ENCODE measurements around the gene OR12D2. TPM values are rescaled to one million over a fixed set of nuclear protein-coding genes. Genes with fewer than 3 reads are reported as not detected.
"Not testable (repeated sequence)": the region's sequence is repeated elsewhere in the genome, so short reads cannot be mapped to it uniquely, and the experiment has no call there.

The OR12D2 gene, protein sequence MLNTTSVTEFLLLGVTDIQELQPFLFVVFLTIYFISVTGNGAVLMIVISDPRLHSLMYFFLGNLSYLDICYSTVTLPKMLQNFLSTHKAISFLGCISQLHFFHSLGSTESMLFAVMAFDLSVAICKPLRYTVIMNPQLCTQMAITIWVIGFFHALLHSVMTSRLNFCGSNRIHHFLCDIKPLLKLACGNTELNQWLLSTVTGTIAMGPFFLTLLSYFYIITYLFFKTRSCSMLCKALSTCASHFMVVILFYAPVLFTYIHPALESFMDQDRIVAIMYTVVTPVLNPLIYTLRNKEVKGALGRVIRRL
- total RNA-seq (2021; fragmentation: NEBNext Ultra II Directional; extraction: Animal tissue kit (Norgen Biotek cat#: 25700)): not detected
- long read RNA-seq: 0 reads

DNA sequence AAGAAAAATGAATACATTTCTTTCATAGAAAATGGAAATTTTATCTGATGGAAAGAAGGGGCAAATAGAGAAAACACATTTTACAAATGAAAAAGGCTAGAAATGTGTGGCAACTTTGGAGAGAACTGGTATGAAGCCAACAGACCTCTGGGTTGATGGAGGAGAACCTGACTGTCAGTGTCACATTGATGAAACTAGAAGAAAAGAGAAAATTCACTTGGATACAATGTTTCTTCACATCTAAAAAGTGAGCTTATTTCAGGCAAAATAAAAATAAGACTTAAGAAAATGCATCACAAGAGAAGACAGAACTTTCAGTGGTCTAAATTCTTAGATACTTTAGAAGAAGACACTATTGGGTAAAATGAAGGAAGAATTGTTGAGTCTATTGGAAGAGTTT lies at the start of gene OR12D2:
Gene OR12D2 (plus strand): TSS at position 301 of the 400 bp plus-strand sequence. CDS start 1,069 bp downstream, outside the sequence.
- H3K4me3 Mint-ChIP-seq: no peak within 1 kb of the TSS
- no peaks in the 10 kb centered on the region for H3K27me3 Mint-ChIP-seq (ENCODE audit: insufficient read depth)
- DNase-seq: no peak
- no peak within 1 kb of the TSS for H3K27ac Mint-ChIP-seq
- TF ChIP-seq CTCF (IDR thresholded peaks at IDR 0.05): no peak
- peaks cover 5% of the 10 kb centered on the region; the same call in 1 of the 2 replicates for H3K36me3 Mint-ChIP-seq (ENCODE audit: low read depth)
- H3K4me1 Mint-ChIP-seq (ENCODE audit: low read depth): no peaks in the 10 kb centered on the region
- peaks cover 58% of the 10 kb centered on the region for H3K9me3 Mint-ChIP-seq

DNA sequence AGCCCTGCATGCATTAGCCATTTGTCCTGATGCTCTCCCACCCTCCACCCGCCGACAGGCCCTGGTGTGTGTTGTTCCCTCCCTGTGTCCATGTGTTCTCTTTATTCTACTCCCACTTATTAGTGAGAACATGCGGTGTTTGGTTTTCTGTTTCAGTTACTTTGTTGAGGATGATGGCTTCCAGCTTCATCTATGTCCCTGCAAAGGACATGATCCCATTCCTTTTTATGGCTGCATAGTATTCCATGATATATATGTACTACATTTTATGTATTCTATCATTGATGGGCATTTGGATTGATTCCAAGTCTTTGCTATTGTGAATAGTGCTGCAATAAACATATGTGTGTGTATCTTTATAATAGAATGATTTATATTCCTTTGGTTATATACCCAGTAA lies 46.1 kb upstream of the OR12D2 start:
- H3K27ac Mint-ChIP-seq; H3K27me3 Mint-ChIP-seq (ENCODE audit: insufficient read depth); H3K36me3 Mint-ChIP-seq (ENCODE audit: low read depth); DNase-seq; H3K4me1 Mint-ChIP-seq (ENCODE audit: low read depth); H3K4me3 Mint-ChIP-seq: not testable (repeated sequence)
- peaks cover 55% of the 10 kb centered on the region for H3K9me3 Mint-ChIP-seq

GRCh38 chr6:29354980-29355379 lies 40.5 kb upstream of the OR12D2 start:
- Mint-ChIP-seq H3K4me3 (no peak overlapping the region), H3K9me3 (peaks cover 45% of the 10 kb centered on the region), H3K36me3 (ENCODE audit: low read depth) (no peaks in the 10 kb centered on the region), H3K4me1 (ENCODE audit: low read depth) (no peaks in the 10 kb centered on the region), H3K27ac (no peak overlapping the region), H3K27me3 (ENCODE audit: insufficient read depth) (no peaks in the 10 kb centered on the region; the same call in 1 of the 2 replicates)
- DNase-seq: no peak
- no peak for TF ChIP-seq CTCF (IDR thresholded peaks at IDR 0.05)

DNA sequence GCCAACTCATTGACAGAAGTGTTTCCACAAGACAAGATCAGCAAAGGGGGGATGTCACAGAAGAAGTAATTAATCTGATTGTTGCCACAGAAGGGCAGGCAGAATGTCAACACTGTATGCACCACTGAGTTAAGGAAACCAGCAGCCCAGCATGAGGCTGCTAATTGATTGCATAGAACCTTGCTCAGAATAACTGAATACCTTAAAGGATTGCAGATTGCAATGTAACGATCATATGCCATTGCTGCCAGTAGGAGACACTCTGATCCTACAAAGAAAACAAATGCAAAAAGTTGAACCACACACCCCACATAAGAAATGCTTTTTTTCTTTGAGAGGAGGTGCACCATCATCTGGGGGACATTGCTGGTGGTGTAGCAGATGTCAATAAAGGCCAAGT lies 39.8 kb upstream of the OR12D2 start:
- Mint-ChIP-seq H3K9me3 (peaks cover 43% of the 10 kb centered on the region), H3K4me1 (ENCODE audit: low read depth) (no peaks in the 10 kb centered on the region), H3K27me3 (ENCODE audit: insufficient read depth) (no peaks in the 10 kb centered on the region; the same call in 1 of the 2 replicates), H3K4me3 (no peak overlapping the region), H3K36me3 (ENCODE audit: low read depth) (no peaks in the 10 kb centered on the region), H3K27ac (no peak overlapping the region)
- no peak for DNase-seq
- TF ChIP-seq CTCF (IDR thresholded peaks at IDR 0.05): no peak

DNA sequence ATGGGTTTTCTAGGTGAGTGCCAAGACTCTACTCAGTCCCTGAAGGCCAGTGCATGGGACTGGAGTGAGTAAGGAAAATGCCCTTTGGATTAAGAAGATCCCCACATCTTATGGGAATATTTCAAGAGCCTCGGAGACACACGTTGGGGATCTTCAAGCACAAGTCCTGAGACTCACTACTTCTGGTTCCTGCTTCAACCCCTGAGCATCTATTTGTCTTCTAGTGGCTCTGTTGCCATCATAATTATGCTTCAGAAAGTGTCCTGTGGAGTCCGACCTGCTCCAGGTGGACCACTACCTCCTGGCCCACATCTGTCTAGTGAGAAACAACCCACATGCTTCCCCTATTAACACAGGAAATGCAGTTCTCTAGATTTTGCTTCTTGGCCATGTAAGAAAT lies 26.7 kb upstream of the OR12D2 start, which contains the start of gene OR5V1:
Gene OR5V1 (minus strand): TSS at position 101 of the 400 bp plus-strand sequence. CDS start 12,670 bp downstream, outside the sequence.
- TF ChIP-seq CTCF (IDR thresholded peaks at IDR 0.05): no peak

GRCh38 chr6:29375191-29375590 lies 20.2 kb upstream of the OR12D2 start, which contains the start of gene OR12D3:
Gene OR12D3 (minus strand): TSS chr6:29375291. CDS start chr6:29375287, 4 bp downstream.
- no peak for DNase-seq
- TF ChIP-seq CTCF (IDR thresholded peaks at IDR 0.05): no peak
- Mint-ChIP-seq H3K27me3 (ENCODE audit: insufficient read depth) (no peaks in the 10 kb centered on the region), H3K4me3 (no peak within 1 kb of the TSS), H3K27ac (no peak within 1 kb of the TSS), H3K9me3 (peaks cover 48% of the 10 kb centered on the region), H3K36me3 (ENCODE audit: low read depth) (no peaks in the 10 kb centered on the region), H3K4me1 (ENCODE audit: low read depth) (no peaks in the 10 kb centered on the region)

More for the DNA sequence above, 26.7 kb upstream of the OR12D2 start, which contains the start of gene OR5V1:
- no peaks in the 10 kb centered on the region for H3K4me1 Mint-ChIP-seq (ENCODE audit: low read depth)
- H3K27ac Mint-ChIP-seq: no peak within 1 kb of the TSS
- H3K4me3 Mint-ChIP-seq: no peak within 1 kb of the TSS
- H3K9me3 Mint-ChIP-seq: peaks cover 49% of the 10 kb centered on the region
- DNase-seq: no peak
- H3K36me3 Mint-ChIP-seq (ENCODE audit: low read depth): no peaks in the 10 kb centered on the region
- no peaks in the 10 kb centered on the region for H3K27me3 Mint-ChIP-seq (ENCODE audit: insufficient read depth)

All from HFFc6 (cell line).